OCI-M1 (cell line): ENCODE data around the gene DIDO1.
"Not testable (repeated sequence)": the region's sequence is repeated elsewhere in the genome, so short reads cannot be mapped to it uniquely, and the experiment has no call there.

Experiments used
- DNase-seq: peaks from one replicate; lab custom pipeline; 2025; lab: John Stamatoyannopoulos, UW

The DIDO1 gene

DNA sequence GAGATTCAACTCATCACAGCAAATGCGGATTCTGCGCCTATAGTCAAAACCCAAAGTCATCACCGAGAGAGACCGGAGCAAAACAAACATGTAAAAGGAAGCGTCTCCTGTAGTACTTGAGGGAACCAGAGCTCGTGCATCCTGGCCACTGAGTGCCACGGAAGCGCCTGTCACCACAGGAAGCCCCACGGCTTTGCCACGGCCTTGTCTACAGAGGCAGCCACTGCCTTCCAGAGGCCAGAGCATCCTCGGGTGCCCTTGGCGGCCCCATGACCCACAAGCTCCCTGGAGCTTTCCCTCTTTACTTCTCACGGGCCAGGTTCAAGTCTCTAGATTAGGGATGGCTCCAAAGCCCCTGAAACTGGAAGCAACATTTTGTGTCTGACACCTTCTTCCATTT lies 72.2 kb downstream of the DIDO1 start:
- no peak for DNase-seq

DNA sequence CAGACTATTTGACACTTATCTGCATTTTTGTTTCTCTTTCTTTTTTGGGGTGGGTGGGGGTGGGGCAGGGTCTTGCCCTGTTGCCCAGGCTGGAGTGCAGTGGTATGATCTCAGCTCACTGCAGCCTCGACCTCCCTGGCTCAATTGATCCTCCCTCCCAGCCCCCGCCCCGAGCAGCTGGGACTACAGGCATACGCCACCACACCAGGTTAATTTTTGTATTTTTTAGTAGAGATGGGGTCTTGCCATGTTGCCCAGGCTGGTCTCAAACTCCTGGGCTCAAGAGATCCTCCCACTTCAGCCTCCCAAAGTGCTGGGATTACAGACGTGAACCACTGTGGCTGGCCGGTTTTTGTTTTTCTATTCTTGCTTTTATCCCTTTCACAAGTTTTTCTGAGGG lies 73.0 kb downstream of the DIDO1 start:
- not testable (repeated sequence) for DNase-seq

DNA sequence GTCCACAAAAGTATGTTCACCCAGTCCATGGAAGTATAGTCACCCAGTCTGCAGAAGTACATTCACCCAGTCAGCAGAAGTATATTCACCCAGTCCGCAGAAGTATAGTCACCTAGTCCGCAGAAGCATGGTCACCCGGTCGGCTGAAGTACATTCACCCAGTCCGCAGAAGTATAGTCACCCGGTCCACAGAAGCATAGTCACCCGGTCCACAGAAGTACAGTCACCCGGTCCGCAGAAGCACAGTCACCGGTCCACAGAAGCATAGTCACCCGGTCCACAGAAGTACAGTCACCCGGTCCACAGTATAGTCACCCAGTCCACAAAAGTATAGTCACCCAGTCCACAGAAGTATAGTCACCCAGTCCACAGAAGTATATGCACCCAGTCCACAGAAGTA lies 73.5 kb downstream of the DIDO1 start:
- no peak for DNase-seq

DNA sequence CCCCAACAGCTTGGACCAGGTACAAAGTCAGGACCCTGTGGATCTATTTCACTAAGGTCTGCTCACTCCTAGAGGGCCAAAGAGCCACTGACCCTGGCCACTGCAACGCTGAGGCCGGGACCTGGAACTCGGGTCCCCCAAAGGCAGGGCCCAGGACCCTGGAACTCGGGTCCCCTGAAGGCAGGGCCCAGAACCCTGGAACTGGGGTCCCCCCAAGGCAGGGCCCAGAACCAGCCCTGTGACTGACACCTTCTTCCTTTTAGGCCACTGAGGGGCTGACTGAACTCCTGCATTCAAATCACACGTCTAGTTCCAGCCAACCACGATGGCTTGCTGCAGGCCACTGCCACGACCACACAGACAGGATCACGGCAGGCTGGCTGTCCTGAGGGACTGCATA lies 74.1 kb downstream of the DIDO1 start:
- DNase-seq = no peak

DNA sequence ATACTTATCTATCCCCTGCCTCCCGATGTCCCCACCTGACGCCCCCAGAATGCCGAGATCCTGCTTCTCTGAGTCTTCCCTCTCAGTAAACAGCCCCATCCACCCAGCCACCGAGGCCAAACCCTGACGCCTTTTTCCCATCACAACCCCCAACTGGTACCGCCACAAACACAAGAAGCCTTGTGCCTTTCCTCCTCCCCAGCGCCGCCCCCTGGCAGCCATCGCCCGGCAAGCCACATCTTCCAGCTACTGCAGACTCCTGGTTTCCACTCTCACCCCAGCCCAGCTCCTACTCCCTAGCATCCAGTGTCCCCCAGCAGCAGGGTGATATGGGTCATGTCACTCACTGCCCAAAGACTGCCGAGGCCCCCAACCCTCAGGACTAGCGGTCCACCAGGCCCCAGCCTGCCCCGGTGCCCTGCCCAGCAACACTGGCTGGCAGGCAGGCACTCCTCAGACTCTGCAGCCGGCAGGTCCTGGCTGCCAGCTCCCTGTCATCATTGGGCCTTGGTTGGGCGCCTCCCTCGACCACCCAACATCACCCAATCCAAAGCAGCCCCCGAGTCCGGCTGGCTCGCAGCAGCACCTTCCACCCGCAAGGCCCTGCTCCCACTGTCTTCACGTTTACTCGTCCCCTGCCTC lies 75.9 kb downstream of the DIDO1 start:
- no peak for DNase-seq

DNA sequence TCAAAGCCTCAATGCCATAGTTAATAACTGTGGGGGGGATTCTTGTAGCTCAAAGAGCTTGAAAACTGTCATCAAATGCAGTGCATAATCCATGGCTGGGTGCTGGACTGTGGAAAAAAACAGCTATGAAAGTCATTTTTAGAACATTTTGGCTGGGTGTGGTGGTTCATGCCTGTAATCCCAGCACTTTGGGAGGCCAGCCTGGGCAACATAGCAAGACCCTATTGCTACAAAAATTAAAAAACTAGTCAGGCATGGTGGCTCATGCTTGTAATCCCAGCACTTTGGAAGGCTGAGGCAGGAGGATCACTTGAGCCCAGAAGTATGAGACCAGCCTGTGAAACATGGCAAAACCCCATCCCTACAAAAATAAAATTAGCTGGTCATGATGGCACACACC lies 76.9 kb downstream of the DIDO1 start:
- no peak for DNase-seq

DNA sequence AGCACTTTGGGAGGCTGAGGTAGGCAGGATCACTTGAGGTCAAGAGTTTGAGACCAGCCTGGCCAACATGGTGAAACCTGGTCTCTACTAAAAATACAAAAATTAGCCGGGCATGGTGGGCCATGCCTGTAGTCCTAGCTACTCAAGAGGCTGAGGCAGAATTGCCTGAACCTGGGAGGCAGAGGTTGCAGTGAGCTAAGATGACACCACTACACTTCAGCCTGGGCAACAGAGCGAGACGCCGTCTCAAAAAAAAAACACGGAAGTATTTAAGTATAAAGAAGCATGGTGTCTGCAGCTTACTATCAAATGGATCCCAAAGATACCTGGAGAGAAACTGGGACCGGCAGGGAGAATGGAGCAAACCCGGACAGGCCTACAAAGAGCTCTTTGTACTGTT lies 77.4 kb downstream of the DIDO1 start:
- not testable (repeated sequence) for DNase-seq

DNA sequence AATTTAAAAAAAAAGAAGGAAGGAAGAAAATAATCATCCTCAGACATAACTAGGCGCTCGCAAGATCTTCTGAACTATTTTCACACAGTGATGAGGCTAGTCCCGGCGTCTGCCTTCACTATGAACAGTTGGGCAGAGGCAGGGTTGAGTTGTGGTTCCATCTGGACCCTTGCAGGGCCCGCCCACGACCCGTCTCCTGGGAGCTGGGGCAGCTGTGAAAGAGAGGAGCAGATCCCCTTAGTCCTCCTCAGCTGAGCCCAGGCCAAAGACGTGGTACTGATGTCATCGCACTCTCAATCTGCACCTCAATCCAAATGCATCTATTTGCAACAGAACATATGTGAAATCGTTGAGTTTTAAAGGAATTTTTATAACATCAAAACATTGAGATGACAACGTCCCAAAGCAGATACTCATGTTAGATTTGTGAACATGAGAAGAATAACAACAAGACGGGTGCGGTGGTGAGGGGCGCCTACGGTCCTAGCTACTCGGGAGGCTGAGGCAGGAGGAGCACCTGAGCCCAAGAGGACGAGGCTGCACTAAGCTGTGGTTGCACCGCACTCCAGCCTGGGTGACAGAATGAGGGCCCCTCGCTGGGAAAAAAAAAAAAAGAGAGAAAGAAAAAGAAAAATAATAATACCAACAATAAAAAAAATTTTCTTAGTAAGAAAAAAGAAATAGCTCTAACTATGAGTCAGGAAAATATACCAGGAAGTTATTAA lies 80.0 kb downstream of the DIDO1 start:
- DNase-seq = no peak

DNA sequence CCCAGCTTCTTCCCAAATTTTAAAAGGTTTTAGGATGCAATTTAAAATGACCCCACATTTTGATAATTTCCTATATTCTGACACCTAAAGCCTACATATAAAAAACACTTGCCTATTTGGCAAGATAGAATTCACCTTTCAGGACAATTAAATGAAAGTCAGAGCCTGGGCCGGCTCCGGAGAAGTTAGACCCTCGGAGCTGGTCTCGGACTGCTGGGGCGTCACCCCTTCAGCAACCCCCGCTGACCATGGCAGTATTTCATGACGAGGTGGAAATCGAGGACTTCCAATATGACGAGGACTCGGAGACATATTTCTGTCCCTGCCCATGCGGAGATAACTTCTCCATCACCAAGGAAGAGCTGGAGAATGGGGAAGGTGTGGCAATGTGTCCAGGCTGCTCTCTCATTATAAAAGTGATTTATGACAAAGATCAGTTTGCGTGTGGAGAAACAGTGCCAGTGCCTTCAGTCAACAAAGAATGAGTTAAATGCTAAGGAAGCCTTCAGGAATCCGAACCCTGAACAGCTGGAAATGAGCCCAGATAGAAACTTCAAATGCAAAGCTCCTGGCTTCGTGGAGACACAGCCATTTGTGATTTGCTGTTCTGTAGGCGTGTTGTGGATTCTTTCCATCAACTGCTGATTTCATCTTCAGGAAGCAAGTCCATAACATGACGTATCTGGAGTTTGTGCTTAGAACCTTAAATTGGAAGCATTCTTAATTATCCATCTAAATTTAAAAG lies 80.7 kb downstream of the DIDO1 start:
- DNase-seq = no peak

DNA sequence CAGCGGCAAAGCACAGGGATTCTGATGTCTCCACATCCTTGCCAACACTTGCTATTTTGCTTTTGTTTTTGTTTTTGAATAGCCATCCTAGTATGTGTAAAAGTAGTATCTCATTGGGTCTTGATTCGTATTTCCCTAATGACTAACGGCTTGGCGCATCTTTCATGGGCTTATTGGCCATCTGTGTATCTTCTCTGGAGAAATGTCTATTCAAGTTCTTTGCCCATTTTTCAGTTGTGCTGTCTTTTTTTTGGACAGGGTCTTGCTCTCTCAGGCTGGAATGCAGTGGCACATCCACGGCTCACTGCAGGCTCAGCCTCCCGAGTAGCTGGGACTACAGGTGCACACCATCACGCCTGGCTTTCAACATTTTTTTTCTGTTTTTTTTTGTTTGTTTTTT lies 82.1 kb downstream of the DIDO1 start:
- no peak for DNase-seq

DNA sequence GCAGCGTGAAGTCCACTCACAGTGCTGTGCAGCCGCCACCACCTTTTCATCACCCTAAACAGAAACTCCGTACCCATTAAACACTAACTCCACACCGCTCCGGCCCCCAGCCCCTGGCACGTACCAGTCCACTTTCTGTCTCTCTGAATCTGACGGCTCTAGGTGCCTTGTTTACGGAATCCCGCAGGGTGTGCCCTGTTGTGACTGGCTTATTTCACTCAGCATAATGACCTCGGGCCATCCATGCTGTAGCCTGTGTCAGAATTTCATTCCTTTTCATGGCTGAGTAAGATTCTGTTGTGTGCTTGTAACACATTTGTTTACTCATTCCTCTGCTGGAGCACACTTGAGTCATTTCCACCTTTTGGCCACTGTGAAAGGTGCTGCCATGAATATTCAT lies 82.6 kb downstream of the DIDO1 start:
- no peak for DNase-seq

DNA sequence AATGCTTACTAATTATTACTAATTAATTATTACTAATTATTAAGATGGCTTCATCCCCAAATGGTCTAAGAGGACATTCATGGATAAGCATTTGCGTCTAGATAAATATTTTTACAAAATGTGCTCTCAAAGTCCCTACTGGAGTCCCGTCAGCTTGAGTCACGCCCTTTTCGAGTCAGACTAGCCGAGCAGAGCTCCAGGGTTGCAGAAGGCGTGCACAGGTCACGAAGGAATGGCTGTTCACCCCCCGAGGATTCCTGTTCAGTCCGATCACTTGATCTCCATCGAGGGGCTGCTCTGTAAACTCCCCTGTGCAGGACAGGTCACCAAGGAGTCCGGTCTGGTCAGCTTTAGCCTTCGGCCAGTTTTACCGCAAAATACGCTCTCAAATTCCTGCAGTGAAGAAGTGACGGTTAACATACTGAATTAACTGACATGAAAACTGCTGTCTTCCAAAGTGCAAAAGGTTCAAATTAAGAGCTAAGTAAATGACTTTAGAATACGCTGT lies 84.5 kb downstream of the DIDO1 start:
- no peak for DNase-seq

DNA sequence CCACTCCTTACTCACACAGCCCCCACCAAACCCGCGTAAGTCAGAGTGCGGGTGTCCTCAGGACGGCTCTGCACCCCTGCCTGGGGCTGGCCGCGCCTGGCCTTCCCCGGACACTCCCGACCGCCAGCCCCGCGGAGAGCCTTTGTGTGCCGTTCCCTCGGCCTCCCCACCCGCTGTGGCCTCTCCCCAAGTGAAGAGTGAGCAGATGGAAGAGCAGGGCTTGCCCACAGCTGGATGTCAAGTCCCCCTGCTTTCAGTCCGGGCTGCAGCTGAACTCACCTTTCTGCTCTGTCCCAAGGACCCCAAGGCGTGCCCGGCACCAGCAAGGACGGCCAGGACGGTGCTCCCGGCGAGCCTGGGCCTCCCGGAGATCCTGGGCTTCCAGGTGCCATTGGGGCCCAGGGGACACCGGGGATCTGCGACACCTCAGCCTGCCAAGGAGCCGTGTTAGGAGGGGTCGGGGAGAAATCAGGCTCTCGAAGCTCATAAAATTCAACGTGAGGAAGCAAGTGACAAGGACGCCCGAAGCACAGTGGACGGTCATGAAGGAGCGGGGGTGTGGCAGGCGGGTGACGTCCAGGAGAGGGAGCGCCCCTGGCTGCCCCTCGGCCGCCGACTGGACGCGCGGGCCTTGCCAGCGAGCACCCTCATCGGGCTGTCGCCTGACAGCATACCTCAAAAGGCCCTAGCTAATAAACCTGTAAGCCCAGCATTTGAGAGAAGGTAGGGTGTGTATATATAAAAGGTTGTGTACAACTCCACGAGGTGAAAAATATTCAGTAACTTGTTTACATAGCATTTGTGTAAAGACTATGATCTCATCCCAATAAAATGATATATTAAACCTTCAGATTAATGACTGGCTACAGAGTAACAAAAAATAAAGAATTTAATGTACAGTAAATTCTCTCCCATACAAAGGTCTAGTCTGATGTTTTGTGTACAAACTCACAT lies 85.8 kb downstream of the DIDO1 start:
- no peak for DNase-seq

DNA sequence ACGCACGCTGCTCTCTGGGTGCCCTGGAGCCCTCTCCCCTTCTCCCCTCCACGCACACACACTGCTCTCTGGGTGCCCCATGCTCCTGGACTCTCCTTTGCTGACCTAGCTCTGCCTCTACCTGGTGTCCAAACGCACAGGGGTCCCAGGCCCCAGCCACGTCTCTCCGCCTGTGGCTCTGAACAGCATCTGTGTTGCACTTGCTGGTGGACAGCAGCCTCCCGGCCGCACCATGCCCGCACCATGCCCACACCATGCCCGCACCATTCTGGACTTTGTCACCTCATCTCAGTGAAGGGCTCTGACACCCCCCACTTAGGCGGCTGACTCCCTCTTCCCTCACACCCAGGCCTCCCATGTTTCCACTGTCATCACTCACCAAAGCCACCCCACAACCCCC lies 86.5 kb downstream of the DIDO1 start:
- DNase-seq = no peak

DNA sequence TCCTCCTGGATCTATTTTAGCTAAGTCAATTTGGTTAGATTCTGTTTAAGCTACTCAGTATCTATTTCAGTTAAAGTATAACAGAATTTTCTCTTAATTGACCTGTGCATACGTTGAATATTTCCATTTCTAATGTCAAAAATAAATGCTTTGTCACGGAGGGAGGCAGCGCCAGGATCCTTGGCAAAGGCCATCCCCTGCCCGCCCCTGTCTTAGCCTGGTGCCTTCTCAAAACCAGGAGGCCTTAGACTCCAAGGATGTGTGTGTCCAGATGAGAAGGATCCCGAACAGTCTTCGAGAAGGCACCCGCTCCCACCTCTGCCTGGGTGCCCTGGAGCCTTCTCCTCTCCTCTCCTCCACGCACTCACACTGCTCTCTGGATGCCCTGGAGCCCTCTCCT lies 87.0 kb downstream of the DIDO1 start:
- no peak for DNase-seq

DNA sequence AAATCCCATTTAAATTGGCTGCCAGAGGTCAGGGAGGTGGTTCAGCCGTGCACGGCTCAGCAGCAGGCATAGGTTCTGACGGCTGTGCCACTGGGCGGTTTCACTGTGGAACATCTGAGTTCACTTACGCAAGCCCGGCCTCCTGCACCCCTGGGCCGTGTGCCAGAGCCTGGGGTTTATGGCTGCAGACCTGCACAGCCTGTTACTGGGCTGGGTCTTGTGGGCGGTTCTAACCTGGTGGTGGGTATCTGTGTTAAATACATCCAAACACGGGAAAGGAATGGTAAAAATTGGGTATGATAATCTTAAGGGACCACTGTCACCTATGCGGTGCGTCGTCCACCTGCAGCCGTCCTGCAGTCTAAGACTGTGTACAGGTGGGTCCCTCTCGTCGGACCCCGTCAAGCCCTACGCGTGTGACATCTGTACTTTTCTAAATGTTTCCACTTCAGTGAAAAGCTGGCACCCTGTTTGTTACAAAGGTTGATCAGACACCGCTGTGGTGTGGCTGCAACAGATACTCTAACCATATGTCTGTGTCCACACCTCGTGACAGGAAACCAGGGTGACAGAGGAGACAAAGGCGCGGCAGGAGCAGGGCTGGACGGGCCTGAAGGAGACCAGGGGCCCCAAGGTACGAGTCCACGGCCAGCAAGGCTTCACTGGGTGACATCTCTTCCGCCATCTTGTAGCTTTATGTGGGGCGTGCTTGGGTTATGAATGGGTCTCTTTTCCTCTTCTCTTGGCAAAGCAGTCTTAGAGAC lies 88.0 kb downstream of the DIDO1 start:
- DNase-seq = no peak

DNA sequence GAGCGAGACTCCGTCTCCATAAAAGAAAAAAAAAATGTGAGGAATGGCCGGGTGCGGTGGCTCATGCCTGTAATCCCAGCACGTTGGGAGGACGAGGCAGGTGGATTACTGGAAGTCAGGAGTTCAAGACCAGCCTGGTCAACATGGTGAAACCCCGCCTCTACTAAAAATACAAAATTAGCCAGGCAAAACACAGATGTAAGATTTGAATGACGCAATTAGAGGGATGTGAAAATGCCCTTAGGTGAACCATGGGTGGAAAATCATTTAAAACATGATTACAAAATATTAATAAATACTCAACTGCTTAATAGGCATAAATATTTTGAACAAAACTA lies 88.5 kb downstream of the DIDO1 start:
- no peak for DNase-seq

DNA sequence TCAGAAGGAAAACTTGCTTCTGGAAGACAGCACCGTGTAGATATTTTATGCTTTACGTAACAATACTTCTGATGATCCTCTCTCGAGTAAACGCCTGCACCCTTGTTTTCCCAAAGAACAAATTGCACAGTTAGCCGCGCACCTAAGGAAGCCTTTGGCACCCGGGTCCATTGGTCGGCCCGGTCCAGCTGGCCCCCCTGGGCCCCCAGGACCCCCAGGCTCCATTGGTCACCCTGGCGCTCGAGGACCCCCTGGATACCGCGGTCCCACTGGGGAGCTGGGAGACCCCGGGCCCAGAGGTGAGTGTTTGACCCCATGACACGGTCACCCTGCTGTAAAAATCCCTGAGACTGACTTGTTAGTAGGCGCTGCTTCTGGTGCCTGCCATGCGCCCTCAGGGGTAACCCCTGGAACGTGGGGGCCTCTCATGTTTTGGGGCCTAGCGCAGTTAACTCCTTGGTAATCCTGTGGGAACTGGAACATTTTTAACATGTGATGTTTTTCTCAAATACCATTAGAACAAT lies 89.3 kb downstream of the DIDO1 start:
- DNase-seq = no peak

DNA sequence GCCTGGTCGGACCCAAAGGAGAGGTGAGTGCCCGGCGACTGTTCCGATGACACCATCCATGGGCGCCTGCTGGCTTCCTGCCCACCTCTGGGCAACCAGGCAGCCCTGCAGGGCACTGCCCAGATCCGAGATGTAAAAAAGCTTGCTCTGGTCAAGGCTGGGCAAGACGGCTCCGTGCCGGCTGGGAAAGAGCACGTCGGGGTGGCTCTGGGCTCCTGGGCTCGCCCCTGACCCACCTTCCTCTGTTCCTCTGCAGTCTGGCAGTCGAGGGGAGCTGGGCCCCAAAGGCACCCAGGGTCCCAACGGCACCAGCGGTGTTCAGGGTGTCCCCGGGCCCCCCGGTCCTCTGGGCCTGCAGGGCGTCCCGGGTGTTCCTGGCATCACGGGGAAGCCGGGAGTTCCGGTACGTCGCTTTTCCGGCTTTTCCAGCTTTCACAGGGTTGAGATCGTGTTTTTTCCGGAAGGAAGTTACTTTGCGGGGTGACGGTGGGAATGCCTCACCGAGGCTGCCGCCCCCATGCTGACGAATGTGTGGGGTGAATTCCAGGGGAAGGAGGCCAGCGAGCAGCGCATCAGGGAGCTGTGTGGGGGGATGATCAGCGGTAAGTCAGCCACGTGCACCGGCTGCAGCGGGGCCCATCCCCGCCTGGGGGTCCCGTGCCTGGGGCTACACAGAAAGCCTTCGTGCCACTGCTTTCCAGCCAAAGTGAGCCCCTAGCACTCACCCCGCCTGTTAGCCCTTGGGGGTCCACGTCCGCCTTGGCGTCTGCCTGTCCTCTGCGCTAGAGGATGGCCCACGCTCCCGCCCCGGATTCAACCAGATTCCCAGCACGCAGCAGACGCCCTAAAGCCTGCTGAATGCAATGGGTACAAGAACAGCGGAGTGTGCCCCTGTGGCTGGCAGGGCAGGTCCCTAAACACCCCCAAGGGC lies 90.1 kb downstream of the DIDO1 start:
- no peak for DNase-seq
